ENCODE measurements around the gene ENPP7.

Gene ENPP7

DNA sequence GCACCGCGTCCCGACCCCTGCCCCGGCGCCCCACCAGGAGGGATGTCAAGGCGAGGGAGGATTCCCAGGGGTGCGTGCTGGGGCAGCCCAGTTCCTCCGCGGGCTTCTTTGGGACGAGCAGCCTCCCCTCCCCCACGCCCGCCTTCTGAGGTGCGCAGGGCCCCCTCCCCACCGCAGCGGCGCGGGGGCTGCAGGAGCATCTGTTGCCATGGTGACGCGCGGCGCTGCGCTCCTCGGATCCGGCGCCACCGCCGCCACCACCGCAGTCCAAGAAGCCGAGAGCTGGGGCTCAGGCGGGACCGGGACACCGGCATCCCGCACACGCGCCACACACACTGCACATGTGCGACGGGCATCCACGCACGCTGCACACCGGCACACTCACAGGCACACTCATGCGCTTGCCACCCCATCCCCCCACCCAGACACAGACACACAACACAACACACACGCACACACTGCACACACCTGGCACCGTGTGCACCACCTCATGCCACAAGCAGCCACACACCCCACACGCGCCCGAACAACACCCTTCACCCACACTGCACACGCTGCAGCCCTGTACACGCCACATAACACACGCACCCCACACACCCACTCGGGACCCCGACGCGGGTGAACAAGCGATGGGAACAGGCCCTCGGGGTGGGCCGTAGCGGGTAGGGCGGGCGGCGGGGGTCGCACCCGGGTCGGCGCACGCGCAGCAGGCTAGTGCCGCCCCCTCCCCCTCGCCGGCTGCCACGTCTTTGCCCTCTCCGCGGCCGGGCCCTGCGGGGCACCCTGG is 17.0 kb downstream of the ENPP7 start:
- in situ Hi-C loops (cut with MboI; ENCODE audit: low sequenced_read_pairs, unreplicated experiment), result no loop called here
- DNase-seq (ENCODE audit: low spot score), result no peak
- TF ChIP-seq, protein P1, sequence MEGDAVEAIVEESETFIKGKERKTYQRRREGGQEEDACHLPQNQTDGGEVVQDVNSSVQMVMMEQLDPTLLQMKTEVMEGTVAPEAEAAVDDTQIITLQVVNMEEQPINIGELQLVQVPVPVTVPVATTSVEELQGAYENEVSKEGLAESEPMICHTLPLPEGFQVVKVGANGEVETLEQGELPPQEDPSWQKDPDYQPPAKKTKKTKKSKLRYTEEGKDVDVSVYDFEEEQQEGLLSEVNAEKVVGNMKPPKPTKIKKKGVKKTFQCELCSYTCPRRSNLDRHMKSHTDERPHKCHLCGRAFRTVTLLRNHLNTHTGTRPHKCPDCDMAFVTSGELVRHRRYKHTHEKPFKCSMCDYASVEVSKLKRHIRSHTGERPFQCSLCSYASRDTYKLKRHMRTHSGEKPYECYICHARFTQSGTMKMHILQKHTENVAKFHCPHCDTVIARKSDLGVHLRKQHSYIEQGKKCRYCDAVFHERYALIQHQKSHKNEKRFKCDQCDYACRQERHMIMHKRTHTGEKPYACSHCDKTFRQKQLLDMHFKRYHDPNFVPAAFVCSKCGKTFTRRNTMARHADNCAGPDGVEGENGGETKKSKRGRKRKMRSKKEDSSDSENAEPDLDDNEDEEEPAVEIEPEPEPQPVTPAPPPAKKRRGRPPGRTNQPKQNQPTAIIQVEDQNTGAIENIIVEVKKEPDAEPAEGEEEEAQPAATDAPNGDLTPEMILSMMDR (IDR thresholded peaks at IDR 0.05; ENCODE audit: borderline replicate concordance, control extremely low read depth, extremely low read depth, insufficient read depth, missing control alignments), result no peak

DNA sequence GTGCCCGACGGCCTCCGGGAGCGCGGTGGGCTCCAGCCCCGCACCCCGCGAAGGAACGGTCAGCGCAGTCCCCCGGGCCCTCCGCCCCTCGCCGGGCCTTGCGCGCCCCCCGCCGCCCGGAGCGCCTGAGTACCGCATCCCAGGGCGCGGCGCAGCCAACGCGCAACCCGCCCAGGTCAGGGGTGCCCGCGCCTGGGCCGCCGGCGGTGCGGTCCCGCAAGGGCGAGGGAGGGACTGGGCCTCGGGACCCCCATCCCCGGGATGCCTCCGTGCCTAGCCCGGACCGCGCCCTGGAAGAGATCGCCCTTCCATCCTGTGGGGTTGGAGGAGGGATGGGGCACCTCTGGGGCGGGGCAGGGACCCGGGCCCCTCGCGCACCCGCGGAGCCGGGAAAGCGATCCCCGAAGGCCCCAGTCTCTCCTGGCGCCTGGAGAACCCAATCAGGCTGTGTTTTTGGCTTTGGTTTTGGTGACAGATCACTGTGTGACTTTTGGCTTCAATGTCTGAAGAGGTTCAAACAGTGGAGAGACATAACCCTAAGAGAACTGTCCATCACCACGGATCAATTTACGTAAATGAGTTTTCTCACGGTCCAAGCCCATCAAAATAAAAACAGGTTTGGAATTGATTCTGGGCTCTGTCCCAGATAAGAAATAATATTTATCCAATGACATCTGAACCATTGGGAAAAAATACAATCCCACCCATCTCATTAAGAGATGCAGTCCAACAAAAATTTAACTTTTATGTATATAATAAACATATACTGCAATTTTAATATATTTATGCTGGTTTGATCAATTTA is 17.8 kb downstream of the ENPP7 start:
- in situ Hi-C loops (cut with MboI; ENCODE audit: low sequenced_read_pairs, unreplicated experiment), result no loop called here
- no peak for DNase-seq (ENCODE audit: low spot score)
- TF ChIP-seq, protein P1 (IDR thresholded peaks at IDR 0.05; ENCODE audit: borderline replicate concordance, control extremely low read depth, extremely low read depth, insufficient read depth, missing control alignments), result no peak

DNA sequence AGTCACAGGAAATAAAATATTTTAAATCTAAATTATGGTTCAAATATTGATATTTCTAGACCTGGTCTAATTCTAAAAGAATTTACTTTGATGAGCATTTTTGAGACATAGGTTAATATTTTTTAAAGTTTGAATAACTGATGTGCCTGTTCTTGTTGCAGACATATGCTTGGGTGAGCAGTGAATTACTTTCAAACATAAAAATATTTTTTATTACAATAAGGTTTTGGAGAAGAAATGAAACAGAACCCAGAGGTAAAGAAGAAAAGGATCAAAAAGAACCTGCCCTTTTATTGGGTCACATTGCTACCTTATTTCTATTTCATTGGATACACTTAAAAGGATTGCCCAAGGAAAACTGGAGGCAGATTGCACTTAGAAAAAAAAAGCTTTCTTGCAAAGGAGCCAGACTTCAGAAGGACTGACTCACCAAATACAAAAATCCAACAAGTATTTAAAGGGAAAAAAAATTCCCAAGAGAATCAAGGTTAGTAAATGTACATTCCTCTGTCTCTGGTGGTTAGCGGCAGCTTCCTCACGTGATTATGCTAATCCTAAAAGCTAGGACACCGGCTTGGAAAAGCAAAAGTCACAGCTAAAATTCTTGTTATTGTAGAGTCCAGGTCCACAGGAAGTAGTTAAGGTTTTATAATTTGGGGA is 18.5 kb downstream of the ENPP7 start:
- in situ Hi-C loops (cut with MboI; ENCODE audit: low sequenced_read_pairs, unreplicated experiment), result no loop called here
- DNase-seq (ENCODE audit: low spot score), result no peak
- TF ChIP-seq, protein P1 (IDR thresholded peaks at IDR 0.05; ENCODE audit: borderline replicate concordance, control extremely low read depth, extremely low read depth, insufficient read depth, missing control alignments), result no peak

DNA sequence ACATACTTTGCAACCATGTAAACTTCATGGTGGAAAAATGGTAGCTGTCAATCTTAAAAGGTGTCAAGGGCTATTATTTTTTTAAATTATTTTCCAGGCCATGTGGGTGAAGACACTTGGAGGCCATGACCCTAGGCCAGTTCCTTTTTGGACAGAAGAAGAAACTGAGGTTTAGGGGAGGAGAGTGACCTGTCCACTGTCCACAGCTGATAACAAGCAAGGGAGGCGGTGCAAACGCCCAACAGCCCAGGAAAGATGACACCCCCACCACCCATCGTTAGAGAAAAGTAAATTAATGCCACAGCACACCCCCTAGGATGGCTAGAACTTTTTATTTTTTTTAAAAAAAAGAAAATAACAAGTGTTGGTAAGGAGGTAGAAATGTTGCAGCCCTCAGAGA is 19.2 kb downstream of the ENPP7 start:
- in situ Hi-C loops (cut with MboI; ENCODE audit: low sequenced_read_pairs, unreplicated experiment), result no loop called here
- no peak for DNase-seq (ENCODE audit: low spot score)
- TF ChIP-seq, protein P1 (IDR thresholded peaks at IDR 0.05; ENCODE audit: borderline replicate concordance, control extremely low read depth, extremely low read depth, insufficient read depth, missing control alignments), result no peak

DNA sequence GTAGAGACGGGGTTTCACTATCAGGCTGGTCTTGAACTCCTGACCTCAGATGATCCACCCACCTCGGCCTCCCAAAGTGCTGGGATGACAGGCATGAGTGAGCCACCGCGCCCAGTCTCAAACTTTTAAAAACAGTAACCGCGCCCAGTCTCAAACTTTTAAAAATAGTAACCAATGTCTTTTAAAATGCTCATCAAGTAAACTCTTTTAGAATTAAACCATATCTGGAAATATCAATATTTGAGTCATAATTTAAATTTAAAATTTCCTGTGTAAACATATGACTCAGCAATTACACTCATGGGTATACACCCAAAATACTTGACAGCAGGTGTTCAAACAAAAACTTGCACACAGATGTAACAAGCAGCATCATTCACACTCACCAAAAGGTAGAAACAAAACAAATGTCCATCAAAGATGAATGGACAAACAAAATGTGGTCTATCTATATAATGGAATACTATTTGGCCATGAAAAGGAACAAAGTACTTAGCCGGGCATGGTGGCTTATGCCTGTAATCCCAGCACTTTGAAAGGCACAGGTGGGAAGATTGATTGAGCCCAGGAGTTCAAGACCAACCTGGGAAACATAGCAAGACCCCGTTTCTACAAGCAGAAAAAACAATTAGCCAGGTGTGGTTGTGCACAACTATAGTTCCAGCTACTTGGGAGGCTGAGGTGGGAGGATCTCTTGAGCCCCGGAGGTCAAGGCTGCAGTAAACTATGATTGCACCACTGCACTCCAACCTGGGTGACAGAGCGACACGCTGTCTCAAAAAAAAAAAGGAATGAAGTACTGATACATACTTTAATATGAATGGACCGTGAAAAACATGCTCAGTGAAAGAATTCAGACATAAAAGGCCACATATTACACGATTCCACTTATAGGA is 20.2 kb downstream of the ENPP7 start:
- TF ChIP-seq, protein P1 (IDR thresholded peaks at IDR 0.05; ENCODE audit: borderline replicate concordance, control extremely low read depth, extremely low read depth, insufficient read depth, missing control alignments), result no peak
- DNase-seq (ENCODE audit: low spot score), result no peak
- in situ Hi-C loops (cut with MboI; ENCODE audit: low sequenced_read_pairs, unreplicated experiment), result no loop called here

Data from GM13976 (cell line).